Transverse colon (tissue), 4 donors: ENCODE results near the gene TCFL5. TPM values are rescaled to one million over a fixed set of nuclear protein-coding genes. Genes with fewer than 3 reads are reported as not detected.
A peak's percentile ranks its signal among the peaks of the same experiment; 100 is the strongest.

Source experiments
- DNase-seq: peaks from one replicate; pipeline ENCODE4 v3.0.0-alpha.2; 2019
- H3K27ac ChIP-seq, 4 donors: fragments of 200-600 bp; sonication (generic); 2 replicates each; pipeline ENCODE4 v1.5.1; 2016 to 2018; ENCODE audit warnings: inconsistent platforms in 4 of 4
- H3K27me3 ChIP-seq: fragments of 200-600 bp; sonication (generic); 2 replicates; pipeline ENCODE4 v1.5.1; 2017; ENCODE audit warnings: inconsistent platforms
- H3K36me3 ChIP-seq, 4 donors: fragments of 200-600 bp; sonication (generic); 2 replicates each; pipeline ENCODE4 v1.5.1; 2017 to 2019; ENCODE audit warnings: inconsistent platforms in 4 of 4
- H3K4me1 ChIP-seq, 4 donors: fragments of 200-600 bp; sonication (generic); 2 replicates each; pipeline ENCODE4 v1.5.1; 2017 to 2020; ENCODE audit warnings: inconsistent platforms in 4 of 4
- H3K4me3 ChIP-seq, 4 donors: fragments of 200-600 bp; sonication (generic); 1 replicate in 1 of 4; 2 replicates in 3 of 4; pipeline versions ENCODE4 v1.5.1 to v1.6.1; 2017 to 2019; ENCODE audit warnings: inconsistent platforms in 4 of 4
- H3K9me3 ChIP-seq, 2 donors: fragments of 200-600 bp; sonication (generic); 2 replicates each; pipeline ENCODE4 v1.5.1; 2017 to 2019; ENCODE audit warnings: inconsistent platforms in 2 of 2
- CTCF ChIP-seq, 5 experiments: fragments of 200-600 bp in 3 of 5; fragments of 450-650 bp in 2 of 5; sonication (generic) in 3 of 5; IDR thresholded peaks; 1 replicate in 2 of 5; 2 replicates in 3 of 5; pipeline ENCODE4 v1.5.1; 2016 to 2017; ENCODE audit warnings: antibody characterized with exemption in 5 of 5, inconsistent platforms in 3 of 5, mild to moderate bottlenecking in 2 of 5, moderate library complexity in 1 of 5
- EP300 ChIP-seq: sonication (generic); formaldehyde crosslinking; IDR thresholded peaks from one replicate; pipeline ENCODE4 v1.6.1; 2017; ENCODE audit warnings: antibody characterized with exemption, low read depth
- POLR2A ChIP-seq: fragments of 450-650 bp; IDR thresholded peaks from one replicate; pipeline ENCODE4 v1.6.1; 2016; ENCODE audit warnings: antibody characterized with exemption, mild to moderate bottlenecking, moderate library complexity
- POLR2AphosphoS5 ChIP-seq, 3 donors: sonication (generic); formaldehyde crosslinking; IDR thresholded peaks; one replicate each; pipeline ENCODE4 v1.6.1; 2016; ENCODE audit warnings: antibody characterized with exemption in 3 of 3
- WGBS, 2 donors: methylation state at CpG; one replicate each; pipeline ENCODE4 v1.1.5; 2018; ENCODE audit warnings: low coverage in 1 of 2; 5-methylcytosine and 5-hydroxymethylcytosine counted together
- in situ Hi-C, 4 donors: fragments of 200-750 bp; cut with MboI; loops; one replicate each; pipeline versions ENCODE4 v1.15.0 to v1.15.1; 2017; ENCODE audit warnings: low sequenced_read_pairs in 3 of 4, low pct_ligation_motif_present in 1 of 4, low pct_unique_long_range_greater_than_20kb in 1 of 4
- intact Hi-C: fragments of 100-400 bp; cut with DNase I; formaldehyde crosslinking; loops from one replicate; pipeline ENCODE4 v1.15.1; 2023; ENCODE audit warnings: low total_unique reads
- total RNA-seq, 4 donors: library from RNA; depleted of rRNA; stranded (reverse); fragments of >200 nt; gene quantifications; one replicate each; pipeline ENCODE4 v1.1.0, GENCODE V29; 2016

The TCFL5 gene
- total RNA-seq, 4 donors from 2014 or later: 5.2 to 19.9 (median 5.9) TPM

GRCh38 chr20:62872862-62873261 lies 11.2 kb upstream of the TCFL5 start:
- DNase-seq: no peak
- H3K4me1 ChIP-seq: peaks cover 8 to 25% (median 10%) of the 10 kb centered on the region in 4 donors
- no peak for TF ChIP-seq CTCF (IDR thresholded peaks at IDR 0.05)
- TF ChIP-seq POLR2AphosphoS5 (IDR thresholded peaks at IDR 0.05): no peak
- no peak for TF ChIP-seq EP300
- no peak for TF ChIP-seq POLR2A
- H3K4me3 ChIP-seq: no peak overlapping the region
- intact Hi-C loops (no loop called here), in situ Hi-C loops (no loop called here)
- no peaks in the 10 kb centered on the region for H3K9me3 ChIP-seq
- WGBS, 2 donors: 86 to 100% methylated on average over 2 to 6 of the region's 6 CpGs
- H3K36me3 ChIP-seq: no peaks in the 10 kb centered on the region
- no peaks in the 10 kb centered on the region for H3K27me3 ChIP-seq
- H3K27ac ChIP-seq: no peak overlapping the region

GRCh38 chr20:62872184-62872847 lies 10.7 kb upstream of the TCFL5 start:
- intact Hi-C loops: no loop called here
- no peaks in the 10 kb centered on the region for H3K27me3 ChIP-seq
- H3K9me3 ChIP-seq: no peaks in the 10 kb centered on the region
- no peaks in the 10 kb centered on the region for H3K36me3 ChIP-seq
- H3K4me3 ChIP-seq: no peak overlapping the region
- 77 to 100% methylated on average over 3 to 18 of the region's 18 CpGs for WGBS, 2 donors
- TF ChIP-seq EP300 (no peak), CTCF (IDR thresholded peaks at IDR 0.05) (no peak), POLR2AphosphoS5 (IDR thresholded peaks at IDR 0.05) (no peak), POLR2A (no peak)
- in situ Hi-C loops: no loop called here
- no peak for DNase-seq
- H3K4me1 ChIP-seq: peaks cover 8 to 23% (median 10%) of the 10 kb centered on the region in 4 donors
- no peak overlapping the region for H3K27ac ChIP-seq

- Histone ChIP-seq H3K9me3 (no peaks in the 10 kb centered on the region), H3K4me3 (no peak overlapping the region), H3K4me1 (peaks cover 7 to 13% (median 9%) of the 10 kb centered on the region in 4 donors), H3K27ac (no peak overlapping the region), H3K36me3 (no peaks in the 10 kb centered on the region), H3K27me3 (peaks cover 4% of the 10 kb centered on the region)
- WGBS, 2 donors: 86 to 92% methylated on average over 7 of the region's 7 CpGs
- no peak for DNase-seq
- TF ChIP-seq POLR2AphosphoS5 (IDR thresholded peaks at IDR 0.05) (no peak), EP300 (no peak), CTCF (IDR thresholded peaks at IDR 0.05) (no peak), POLR2A (no peak)
- intact Hi-C loops: no loop called here
- in situ Hi-C loops: no loop called here
Observed at GRCh38 chr20:62864207-62864606, 2.6 kb upstream of the TCFL5 start.

GRCh38 chr20:62860924-62861691 lies 514 bp downstream of the TCFL5 start:
- DNase-seq: no peak
- 1% methylated on average over 44 of the region's 129 CpGs; no CpG with 5 or more reads in 1 of the 2 donors for WGBS, 2 donors

More at GRCh38 chr20:62860924-62861691, 514 bp downstream of the TCFL5 start:
- H3K36me3 ChIP-seq: peaks cover 0 to 8% (median 0%) of the 10 kb centered on the region in 4 donors
- TF ChIP-seq EP300 (no peak), POLR2AphosphoS5 (IDR thresholded peaks at IDR 0.05) (no peak), POLR2A (no peak), CTCF (IDR thresholded peaks at IDR 0.05) (no peak)
- in situ Hi-C loops (no loop called here), intact Hi-C loops (no loop called here)
- H3K4me3 ChIP-seq: peak overlapping the region in 3 of 4 donors; percentile 34 to 50 (median 47)
- H3K27me3 ChIP-seq: peaks cover 4% of the 10 kb centered on the region
- H3K27ac ChIP-seq: peak overlapping the region in 1 of 4 donors; percentile 30
- no peaks in the 10 kb centered on the region for H3K9me3 ChIP-seq
- peaks cover 7 to 13% (median 9%) of the 10 kb centered on the region in 4 donors for H3K4me1 ChIP-seq
